K562 (cell line): ENCODE results near the gene IL26.

ENCODE experiments used
- CAMTA2 ChIP-seq: fragments of 250-450 bp; sonication (Bioruptor Pico); conservative IDR thresholded peaks from 2 replicates; pipeline ENCODE4 v1.5.1; 2022
- CTCF ChIP-seq, 3 experiments: IDR thresholded peaks in 2 of 3; conservative IDR thresholded peaks in 1 of 3; 2 replicates each; pipeline ENCODE4 v1.5.1; 2011 to 2012; ENCODE audit warnings: low read length in 3 of 3, mild to moderate bottlenecking in 3 of 3, control low read depth in 2 of 3, improper control_type of control experiment in 1 of 3, inconsistent platforms in 1 of 3, low read depth in 1 of 3, mixed read lengths in 1 of 3, moderate library complexity in 1 of 3; ENCODE audit not compliant: insufficient read depth in 2 of 3
- DDX20 ChIP-seq: fragments of 450-650 bp; IDR thresholded peaks from 2 replicates; pipeline ENCODE4 v1.6.1; 2016; ENCODE audit warnings: missing genetic modification characterization, low read depth, mild to moderate bottlenecking, missing compliant biosample characterization, moderate library complexity
- FOXM1 ChIP-seq, 2 experiments: fragments of 450-650 bp in 1 of 2; sonication (generic) in 1 of 2; formaldehyde crosslinking in 1 of 2; IDR thresholded peaks; 2 replicates each; pipeline versions ENCODE4 v1.6.1 to v1.9.0; 2017 to 2022; ENCODE audit warnings: low read depth in 2 of 2, mild to moderate bottlenecking in 2 of 2, missing genetic modification reagents in 1 of 2, moderate library complexity in 1 of 2
- GTF3C2 ChIP-seq: IDR thresholded peaks from 3 replicates; pipeline ENCODE4 v1.6.1; 2011; ENCODE audit warnings: borderline replicate concordance, mild to moderate bottlenecking, moderate library complexity; ENCODE audit not compliant: insufficient read length; ENCODE audit errors: extremely low read depth
- MECOM ChIP-seq: fragments of 250-450 bp; sonication (Bioruptor Pico); IDR thresholded peaks from 2 replicates; pipeline ENCODE4 v1.8.0; 2022; ENCODE audit warnings: inconsistent platforms
- PCBP2 ChIP-seq: fragments of 200-400 bp; formaldehyde crosslinking; IDR thresholded peaks from 2 replicates; pipeline ENCODE4 v1.6.1; 2018; ENCODE audit warnings: low read length, low read depth, mild to moderate bottlenecking, moderate library complexity; ENCODE audit not compliant: poor library complexity, severe bottlenecking
- SIN3B ChIP-seq: fragments of 450-650 bp; IDR thresholded peaks from 2 replicates; pipeline ENCODE4 v1.6.1; 2017; ENCODE audit warnings: low read depth, mild to moderate bottlenecking, moderate library complexity
- SMARCC2 ChIP-seq: fragments of 450-650 bp; IDR thresholded peaks from 2 replicates; pipeline ENCODE4 v1.6.1; 2017; ENCODE audit warnings: antibody characterized with exemption, moderate library complexity, mild to moderate bottlenecking, low read depth
- ZFX ChIP-seq: sonication (generic); formaldehyde crosslinking; IDR thresholded peaks from 2 replicates; pipeline ENCODE4 v1.8.0; 2022; ENCODE audit warnings: mild to moderate bottlenecking, missing genetic modification reagents, moderate library complexity

GRCh38 chr12:68236421-68237059, 10.9 kb upstream of the IL26 start:
- TF ChIP-seq FOXM1 (IDR thresholded peaks at IDR 0.05; ENCODE audit: low read depth) (peak; percentile 67; the same call in 1 of the 2 replicates), FOXM1 (CRISPR knock-in tag; IDR thresholded peaks at IDR 0.05; ENCODE audit: low read depth) (no peak), PCBP2 (no peak), CTCF (IDR thresholded peaks at IDR 0.05 in 2 of 3, conservative IDR thresholded peaks at IDR 0.05 in 1 of 3; ENCODE audit: insufficient read depth in 2 of 3, low read depth in 1 of 3, low read length in 3 of 3) (no peak), CAMTA2 (CRISPR knock-in tag) (no peak), GTF3C2 (no peak), DDX20 (tag) (no peak), SIN3B (no peak), MECOM (CRISPR knock-in tag) (no peak), ZFX (CRISPR knock-in tag) (no peak; the same call in 1 of the 2 replicates), SMARCC2 (no peak)
